ENCODE data around the gene GLDN.

The GLDN gene

DNA sequence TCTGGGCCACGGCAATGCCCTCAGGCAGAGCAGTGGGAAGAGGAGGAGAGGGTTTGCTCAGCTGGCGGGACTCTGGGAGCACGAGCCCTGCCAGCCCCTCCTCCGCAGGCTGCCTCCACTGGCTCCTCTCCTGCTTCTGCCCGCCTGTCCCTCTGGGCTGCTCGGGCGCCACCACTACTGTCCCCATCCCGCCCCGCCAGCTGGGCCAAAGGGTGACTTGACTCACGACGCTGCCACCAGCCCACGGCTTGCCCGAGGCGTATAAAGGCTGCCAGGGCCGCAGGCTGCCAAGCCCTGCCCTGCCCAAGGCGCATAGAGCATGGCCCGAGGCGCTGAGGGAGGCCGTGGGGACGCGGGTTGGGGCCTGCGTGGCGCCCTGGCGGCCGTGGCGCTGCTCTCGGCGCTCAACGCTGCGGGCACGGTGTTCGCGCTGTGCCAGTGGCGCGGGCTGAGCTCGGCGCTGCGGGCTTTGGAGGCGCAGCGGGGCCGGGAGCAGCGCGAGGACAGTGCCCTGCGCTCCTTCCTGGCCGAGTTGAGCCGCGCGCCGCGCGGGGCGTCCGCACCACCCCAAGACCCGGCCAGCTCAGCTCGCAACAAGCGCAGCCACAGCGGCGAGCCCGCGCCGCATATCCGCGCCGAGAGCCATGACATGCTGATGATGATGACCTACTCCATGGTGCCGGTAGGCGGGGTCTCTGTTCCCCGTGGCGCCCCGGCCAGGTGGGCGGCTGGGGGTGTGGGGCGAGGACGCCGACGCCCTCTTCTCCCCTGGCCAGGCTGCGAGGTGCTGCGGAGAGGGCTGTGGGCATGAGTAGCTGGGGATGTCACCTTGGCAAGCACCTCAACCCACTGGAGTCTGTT lies at the start of gene GLDN:
GLDN (plus strand) TSS at position 290 of the 861 bp plus-strand sequence; CDS start at position 320, 30 bp downstream.
- DNase-seq (ENCODE audit: low read depth in 2 of 2), result no peak

DNA sequence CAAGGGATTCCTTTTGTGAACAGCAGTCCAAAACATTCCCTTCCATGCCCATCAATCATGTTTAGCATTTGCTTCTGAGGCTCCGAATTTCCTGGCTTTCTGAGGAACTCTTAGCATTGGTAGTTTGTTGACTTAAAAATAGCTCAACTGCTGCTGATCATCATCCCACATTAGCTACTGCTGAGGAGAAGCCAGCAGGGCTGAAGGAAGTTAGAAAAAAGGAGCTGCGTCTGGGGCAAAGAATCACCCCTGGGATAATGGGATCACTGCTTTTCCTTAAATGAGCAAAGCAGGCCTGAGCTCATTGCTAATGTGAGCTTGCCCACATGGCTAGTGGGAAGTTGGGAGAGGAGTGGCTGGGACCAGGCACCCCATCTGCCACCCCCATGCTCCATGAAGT lies 42.8 kb upstream of the GLDN start:
- DNase-seq (ENCODE audit: low read depth in 2 of 2), result no peak

DNA sequence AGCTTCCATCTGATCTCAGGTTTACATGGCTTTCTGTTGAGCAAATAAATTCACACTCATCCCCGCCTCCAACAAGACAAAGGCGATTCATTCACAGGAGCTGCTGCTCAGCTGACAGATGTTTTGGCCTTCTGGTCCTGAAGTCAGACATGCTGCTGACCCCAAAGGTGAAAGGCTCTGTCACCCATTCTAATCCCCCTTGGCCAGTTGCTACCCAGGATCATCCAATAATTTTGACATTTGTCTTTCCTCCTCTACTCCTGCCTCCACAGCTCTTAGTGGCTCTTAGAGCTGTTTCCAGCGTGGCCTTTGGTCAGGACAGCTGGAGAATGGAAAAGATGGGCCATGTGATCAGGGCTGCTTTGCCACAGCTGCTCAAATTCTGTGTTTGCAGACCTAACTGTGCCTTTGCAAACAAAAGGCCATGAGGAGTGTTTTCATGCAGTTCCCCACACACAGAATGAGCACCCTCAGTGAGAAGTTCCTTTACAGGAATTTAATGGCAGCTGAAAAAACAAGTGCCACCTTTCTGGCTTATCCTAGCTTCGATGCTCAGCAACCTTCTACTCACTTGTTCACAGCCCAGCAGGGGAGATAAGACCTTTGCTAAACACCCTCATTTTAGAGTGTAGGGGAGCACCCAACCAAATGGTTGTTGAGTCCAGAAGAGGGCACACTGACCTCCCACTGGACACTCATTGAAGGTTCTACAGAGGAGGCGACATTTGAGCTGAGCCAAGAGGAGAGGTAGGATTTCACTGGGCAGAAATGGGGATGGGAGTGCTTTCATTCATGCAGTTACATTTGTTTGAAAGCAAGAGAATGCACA lies 42.1 kb upstream of the GLDN start:
- no peak for DNase-seq (ENCODE audit: low read depth in 2 of 2)

DNA sequence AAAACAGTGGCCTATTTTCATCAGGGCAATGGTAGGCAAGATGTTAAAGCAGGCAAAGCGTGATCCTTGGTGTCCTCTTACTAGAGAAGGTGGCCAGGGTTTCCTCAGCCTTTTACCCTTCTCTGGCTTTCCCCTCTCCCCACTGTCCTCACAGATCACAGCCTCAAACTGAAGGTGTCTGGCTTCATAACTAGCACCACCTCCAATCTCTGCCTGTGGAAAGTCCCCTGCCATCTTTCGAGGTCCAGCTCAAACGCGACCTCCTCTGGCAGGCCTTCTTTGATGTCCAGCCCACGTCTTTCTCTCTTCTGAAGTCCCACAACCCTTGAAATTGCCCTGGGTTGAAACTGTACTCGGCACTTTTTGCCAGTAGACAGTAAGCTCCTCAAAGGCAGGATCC lies 39.0 kb upstream of the GLDN start:
- DNase-seq (ENCODE audit: low read depth in 2 of 2), result no peak

DNA sequence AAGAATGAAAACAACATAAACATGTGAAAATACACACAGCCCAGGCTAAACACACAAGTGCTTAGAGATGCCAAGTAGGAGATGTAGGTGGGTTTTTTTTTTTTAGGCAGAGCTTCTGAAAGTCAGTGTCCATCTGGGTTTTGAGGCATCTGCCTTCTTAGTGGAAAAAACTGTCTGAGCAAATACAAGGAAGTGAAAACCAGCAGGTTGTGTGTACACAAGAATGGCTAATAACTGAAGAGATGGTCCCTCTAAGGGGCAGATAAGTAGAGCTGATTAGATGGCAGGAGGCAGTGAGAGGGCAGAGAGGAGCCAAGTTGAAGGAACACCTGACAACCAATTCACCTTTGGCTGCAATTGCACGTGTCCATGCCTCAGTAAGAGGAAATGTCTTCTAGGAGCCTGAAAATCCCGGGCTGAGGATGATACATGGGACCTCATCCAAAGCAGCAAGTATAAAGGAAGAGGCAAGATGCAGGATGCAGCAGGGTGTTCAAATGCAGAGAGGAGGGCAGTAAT lies 37.9 kb upstream of the GLDN start:
- DNase-seq (ENCODE audit: low read depth in 2 of 2), result no peak

DNA sequence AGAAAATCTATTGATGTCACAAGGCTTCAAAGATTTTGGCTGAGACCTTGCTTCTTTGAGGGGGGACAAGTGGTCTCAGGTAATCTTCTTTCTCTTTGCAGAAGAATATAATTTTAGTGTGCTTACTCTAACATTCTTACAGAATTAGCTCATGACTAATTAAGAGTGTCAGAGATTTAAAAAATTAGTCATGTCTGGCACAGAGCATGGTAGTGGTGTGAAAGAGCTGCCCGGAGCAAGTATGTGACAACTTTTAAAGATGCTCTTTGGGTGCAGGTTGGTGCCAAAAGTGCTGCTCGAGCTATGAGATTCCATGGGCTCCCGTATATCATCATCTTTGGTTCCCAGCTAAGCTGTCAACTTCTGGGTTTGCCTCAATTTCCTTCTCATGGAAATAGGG lies 34.1 kb upstream of the GLDN start:
- no peak for DNase-seq (ENCODE audit: low read depth in 2 of 2)

DNA sequence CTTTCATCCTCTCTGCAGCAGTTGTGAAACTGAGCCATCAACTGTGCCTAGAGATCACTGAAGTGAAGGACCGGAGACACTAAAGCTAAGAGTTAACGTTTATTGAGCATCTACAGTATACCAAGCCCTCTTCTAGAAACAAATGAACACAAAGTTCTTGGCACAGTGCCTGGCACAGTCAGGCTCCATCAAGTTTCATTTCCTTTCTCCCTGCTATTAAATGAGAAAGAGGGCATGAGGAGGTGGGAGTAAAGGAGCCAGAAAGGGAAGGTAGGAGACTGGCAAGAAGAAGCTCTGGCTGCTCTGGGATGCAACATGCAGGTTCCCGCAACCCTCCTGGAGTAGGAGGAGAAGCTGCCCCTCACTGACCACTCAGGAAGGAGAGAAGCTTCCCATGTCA lies 33.6 kb upstream of the GLDN start:
- DNase-seq (ENCODE audit: low read depth in 2 of 2), result no peak

DNA sequence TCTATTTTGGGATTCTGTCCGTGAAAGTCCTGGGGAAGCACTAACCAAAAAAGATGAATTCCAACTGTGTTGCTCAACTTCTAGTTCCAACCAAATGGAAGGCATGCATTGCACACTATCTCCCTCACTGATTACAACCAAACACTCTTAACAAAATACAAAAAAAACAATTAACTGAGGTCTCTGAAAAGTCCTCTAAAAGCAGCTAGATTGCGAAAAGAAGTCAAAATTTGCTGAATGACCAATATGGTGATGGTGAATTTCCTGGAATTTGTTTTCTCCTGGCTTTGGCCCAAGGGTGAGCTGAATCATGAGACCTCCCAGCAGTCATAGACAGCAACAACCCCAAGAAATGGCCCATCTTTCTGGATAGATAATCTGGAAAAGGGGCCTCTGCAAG lies 31.4 kb upstream of the GLDN start:
- no peak for DNase-seq (ENCODE audit: low read depth in 2 of 2)

DNA sequence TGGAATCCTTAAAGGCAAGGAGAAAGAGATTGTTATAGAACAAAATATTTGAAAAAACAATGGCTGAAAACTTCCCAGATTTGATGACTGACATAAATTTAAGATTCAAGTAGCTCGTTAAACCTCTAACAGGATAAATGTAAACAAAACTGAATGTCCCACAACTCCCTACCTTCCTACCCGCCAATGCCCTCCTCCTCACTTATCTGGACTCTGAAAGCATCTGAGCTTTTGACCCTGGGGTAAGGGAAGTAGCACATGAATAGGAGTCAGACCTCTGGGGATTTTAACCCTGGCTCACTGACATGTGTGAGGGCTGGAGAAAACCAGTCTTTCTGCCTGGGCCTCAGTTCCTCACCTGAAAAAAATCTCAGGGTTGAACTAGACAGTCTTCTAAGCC lies 29.9 kb upstream of the GLDN start:
- no peak for DNase-seq (ENCODE audit: low read depth in 2 of 2)

DNA sequence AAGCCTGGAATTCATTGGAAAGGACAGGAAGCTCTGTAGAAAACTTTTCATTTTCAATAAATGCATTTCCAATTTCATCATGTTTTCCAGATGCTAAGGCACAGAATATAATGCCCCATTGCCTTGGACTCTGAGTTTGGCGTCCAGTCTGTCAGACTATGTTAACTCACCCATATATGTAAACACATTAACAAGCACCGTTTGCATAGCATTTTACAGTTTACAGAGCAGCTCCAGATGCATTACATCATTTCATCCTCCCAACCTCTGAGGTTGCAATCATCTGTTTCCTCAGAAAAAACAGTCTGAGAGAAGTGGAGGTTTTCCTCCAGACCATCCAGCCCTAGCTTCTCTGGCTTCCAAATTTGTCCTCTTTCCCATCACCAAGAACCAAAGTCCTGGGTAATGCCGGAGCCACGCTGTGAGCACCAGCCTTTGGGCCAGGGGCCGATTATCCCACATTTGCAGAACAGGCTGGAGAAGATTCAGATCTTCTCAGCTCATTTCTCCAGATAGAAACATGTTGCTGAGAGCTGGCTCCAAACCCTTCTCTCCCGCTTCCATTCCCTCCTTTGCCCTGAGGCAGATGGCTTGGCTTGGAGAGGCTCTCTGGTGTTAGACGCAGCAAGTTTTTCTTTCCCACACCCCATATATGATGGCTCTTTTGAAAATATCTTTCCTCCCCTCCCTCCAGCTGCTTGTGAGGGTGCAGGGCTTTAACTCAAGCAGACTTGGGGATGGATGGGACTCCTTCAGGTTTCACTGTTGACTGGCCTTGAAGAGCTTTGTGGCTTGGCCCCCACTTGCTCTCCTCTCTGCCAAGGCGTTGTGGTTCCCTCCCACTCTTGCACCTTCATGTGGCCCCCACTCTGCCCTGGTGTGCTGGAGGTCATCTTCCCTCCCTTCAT lies 29.0 kb upstream of the GLDN start:
- no peak for DNase-seq (ENCODE audit: low read depth in 2 of 2)

DNA sequence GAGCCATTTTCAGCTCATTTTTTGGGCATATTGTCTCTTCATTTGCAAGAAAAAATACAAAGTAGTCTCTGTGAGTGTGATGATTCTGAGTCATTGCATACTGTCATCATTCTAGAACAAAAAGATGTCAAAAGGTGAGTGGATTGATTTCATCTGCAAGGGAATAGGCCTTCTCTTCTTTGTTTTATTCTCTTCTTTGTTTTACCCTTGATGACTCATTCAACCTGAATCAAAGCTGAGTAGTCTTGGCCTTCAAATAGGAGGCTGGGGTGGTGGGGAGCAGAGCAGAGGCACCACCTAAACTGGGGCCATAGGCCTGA lies 28.4 kb upstream of the GLDN start:
- DNase-seq (ENCODE audit: low read depth in 2 of 2), result no peak

DNA sequence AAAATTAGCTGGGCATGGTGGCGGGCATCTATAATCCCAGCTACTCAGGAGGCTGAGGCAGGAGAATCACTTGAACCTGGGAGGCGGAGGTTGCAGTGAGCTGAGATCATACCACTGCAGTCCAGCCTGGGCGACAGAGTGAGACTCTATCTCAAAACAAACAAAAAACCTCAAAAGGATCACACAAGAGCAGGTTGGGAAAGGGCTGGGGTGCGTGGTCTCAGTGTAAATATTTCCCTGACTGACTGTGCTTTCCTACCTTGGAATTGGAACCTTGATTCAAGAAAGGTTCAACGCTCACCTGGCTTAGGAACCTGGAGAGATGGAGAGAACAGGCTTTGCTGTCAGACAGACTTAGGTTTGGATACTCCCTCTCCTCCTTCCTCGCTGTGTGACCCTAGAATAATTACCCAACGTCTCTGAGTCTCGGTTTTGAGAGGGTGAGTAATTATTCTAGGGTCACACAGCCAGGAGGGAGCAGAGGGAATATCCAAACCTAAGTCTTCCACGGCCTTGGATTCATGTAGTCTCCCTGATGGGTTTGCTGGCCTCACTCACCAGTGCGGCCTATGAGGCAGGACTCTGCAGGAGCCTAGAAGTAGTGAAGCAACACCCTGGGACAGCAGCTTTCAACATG lies 27.7 kb upstream of the GLDN start:
- no peak for DNase-seq (ENCODE audit: low read depth in 2 of 2)

DNA sequence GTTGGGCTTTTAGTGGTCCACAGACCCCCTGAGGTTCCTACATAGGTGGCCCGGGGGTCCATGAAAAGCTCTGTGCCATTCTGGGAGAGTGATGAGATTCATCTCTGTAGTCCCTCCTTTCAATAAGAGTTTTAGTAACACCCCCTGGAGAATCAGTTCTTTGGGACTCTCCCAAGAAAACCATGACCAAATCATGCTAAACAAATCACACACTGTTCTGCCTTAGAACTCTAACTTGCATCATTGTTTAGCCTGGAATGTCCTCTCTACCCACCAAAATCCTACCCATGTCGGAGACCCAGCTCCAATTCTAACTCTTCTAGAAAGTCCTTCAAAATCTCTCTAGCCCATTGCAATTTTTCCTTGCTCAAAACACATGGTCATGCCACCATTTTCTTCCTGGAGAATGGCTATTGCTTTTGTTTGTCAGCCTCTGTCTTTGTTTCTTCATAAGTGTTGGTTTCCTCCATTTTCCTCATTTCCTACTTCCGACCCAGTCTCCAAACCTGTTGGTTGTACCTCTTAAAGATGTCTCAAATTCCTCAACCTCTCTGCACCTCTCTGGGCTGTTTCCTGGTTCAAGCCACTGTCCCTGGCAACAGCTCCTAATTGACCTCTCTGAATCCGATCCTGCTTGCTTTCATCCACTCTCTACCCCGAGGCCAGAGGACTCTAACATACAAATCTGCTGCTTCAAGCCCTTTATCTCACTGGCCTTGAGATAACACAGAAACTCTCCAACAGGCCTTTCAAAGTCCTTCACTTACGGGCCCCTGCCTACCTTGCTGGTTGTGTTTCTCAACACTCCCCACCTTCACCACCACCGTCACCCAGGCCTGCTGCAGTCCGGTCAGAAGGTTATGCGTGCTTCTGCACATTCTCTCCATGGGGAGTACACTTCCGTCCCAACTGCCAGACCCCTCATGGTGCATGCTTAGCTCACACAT lies 26.8 kb upstream of the GLDN start:
- no peak for DNase-seq (ENCODE audit: low read depth in 2 of 2)

DNA sequence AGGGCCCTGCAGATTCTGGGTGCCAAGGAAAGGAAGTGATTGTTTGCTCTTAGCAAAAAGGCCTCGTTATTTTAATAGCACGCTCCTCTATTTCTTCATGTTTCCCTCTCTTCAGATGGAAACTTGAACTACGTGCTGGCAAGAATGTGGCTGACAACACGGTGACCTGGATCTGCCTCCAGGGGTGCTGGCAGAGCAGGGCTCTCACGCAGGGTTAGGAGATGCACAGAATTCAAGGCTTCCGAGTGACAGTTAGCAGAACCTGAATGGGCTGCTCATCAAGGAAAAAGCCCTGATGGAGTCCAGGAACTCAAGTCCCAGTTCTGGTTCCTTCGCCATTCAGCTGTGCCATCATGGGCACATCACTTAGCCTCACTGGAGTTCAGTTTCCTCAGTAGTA lies 25.7 kb upstream of the GLDN start:
- DNase-seq (ENCODE audit: low read depth in 2 of 2), result no peak

DNA sequence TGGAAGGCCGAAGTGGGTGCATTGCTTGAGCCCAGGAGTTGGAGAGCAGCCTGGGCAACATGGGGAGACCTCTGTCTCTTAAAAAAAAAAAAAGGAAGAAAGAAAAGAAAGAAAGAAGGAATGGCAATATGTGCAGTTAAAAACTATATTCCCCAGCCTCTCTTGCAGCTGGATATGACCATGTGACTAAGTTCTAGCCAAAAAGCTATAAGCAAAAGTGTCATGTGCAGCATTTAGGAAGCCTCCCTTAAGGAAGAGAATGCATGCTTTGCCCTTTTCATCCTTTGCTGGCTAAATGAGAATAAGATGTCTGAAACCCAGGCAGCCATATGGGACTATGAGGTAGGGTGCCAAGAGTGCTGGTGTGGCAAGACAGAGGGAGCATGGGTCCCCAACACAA lies 24.8 kb upstream of the GLDN start:
- no peak for DNase-seq (ENCODE audit: low read depth in 2 of 2)

DNA sequence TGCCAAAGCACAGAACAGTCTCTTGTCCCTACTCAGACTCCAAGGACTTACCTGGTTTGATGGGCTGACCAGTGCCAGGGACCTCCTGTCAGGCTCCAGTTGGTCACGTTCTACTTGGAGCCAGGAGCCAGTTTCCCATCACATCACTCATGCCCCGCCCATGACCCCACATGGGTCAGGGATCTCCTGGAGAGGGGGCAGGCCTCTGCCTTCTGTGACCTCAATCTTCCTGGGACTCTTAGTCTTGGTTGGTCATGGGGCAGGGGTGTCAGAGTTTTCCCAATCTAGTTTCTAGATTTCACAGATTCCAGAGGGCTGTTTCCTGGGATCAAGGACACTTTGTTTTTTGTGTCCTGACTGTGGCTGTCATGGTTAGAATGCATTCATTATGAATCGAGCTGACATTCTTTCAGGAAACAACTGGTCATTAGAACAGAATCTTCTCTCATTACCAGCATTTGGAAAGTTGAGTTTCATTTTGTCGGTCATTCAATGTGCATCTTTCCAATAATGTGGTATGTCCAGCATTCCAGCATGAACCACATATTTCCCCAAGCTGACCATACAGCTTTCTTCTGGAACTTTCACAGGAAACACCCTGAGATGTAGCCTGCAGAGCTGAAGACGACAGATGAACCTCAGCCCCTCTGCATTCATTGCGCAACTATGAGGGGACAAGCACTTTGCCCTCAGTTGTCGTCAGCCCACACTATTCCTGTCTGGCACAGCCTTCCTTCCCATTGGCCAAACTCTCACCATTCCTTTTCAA lies 22.9 kb upstream of the GLDN start:
- no peak for DNase-seq (ENCODE audit: low read depth in 2 of 2)

DNA sequence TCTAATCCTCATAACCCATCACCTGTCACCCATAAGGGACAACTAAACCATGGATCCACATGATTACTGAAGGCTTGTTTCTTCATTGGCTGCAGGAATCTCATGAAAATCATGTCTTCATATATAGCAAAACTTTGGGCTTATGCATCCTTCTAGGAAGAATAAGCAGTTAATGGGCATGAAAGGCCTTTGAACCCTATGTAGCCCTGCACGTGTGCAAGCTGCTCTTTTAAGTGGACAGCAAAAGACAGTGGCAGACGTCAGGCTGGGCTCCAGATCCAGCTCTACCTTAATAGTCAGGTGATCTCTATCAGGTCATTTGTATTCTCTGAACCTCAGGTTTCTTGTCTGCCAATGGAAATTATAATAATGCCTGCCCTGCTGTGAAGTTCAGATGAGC lies 21.9 kb upstream of the GLDN start:
- DNase-seq (ENCODE audit: low read depth in 2 of 2), result no peak

DNA sequence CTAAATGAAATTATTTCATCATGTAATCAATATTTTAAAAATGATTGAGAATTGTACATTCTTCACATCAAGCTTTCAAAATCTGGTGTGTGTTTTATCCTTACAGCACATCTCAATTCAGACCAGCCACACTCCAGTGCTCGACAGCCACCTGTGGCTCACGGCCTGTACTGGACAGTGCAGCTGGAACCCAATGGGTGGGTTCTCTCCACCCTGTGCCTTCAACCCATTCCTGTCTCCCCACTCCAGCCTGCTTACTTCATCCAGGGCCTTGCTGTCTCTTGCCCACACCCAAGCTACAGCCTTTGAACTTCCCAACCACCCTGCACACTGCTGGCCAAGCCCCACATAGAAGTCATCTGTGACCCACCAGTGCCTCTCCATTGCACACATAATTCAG lies 20.6 kb upstream of the GLDN start:
- no peak for DNase-seq (ENCODE audit: low read depth in 2 of 2)

DNA sequence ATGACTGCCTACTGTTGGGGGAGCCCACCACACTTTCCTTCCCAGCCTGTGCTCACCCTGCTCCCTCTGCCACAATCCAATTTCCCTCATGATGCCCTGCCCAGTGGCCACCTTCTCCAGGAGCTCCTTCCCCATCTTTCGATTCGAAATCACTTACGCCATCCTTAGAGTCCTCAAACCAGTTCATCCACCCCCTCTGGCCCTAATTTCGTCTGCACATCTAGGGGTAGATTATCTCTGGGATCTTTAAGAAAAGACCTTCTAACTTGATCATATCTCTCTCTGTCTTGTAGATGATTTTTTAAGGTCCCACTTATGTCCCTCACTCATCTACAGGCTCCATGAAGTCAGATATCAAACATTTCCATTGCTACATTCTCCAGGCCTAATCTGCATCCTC lies 20.1 kb upstream of the GLDN start:
- DNase-seq (ENCODE audit: low read depth in 2 of 2), result no peak
